ENCODE results near the gene SETD7.

The SETD7 gene

DNA sequence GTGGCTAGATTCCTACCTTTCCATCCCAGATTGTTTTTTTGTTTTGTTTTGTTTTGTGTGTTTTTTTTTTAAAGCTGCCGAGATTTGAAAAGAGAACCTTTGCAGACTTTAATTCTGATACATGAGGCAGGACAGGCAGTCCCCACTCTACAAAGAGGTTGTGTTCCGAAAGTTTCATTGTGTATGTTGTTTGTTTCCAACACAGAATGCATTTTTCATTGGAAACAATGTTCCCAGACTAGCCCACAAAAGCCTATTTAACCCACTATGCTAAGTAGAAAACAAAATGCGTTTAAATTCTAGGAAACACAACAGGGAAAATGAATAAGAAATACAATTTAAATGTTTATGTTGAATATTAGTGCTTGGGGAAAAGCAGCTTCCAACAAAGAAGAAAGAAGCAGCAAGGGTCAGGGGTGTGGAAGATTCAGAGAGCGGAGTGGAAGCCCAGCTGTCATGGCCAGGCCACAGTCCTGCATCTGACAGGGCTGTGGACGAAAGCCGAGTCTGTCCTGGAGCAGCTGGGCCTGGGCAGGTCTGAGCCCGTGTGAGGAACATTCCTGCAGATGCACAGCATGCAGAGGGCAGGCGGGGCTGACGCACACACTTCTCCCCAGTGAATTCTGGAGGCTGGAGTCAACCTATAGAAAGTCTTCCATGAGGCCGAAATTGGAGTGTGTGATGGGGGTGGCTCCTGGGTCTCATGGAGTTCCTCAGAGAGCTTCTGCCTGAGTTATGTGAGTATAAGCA is 12.4 kb upstream of the SETD7 start:
- no peak for DNase-seq

DNA sequence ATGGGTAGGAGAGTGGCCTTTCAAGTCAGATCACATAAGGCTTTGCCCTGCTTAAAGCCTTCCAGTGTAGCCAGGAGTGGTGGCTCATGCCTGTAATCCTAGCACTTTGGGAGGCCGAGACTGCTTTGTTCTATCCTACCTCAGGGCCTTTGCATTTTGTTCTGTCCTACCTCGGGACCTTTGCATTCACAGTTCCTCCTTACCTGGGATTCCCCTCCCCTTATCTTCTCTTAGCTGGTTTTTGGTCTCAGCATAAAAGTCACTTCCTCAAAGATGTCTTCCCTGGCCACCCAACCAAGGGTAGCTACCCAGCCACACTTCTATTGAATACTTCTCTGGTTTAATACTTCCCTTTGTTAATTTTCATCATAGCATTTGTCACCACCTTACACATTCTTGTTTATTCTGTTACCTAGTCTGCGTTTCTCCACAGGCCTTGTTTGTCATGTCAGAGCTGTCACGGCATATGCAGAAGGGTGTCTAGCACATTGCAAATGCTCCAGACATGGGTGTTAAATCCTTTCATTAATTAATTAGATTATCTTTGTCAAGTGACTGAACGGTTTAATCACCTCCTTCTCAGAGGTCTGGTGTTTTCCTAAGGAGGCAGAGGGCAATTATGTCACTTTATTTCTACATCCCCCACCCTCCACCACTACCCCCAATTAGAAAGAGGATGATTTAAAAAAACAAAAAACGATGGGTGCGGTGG is 11.3 kb upstream of the SETD7 start:
- no peak for DNase-seq

DNA sequence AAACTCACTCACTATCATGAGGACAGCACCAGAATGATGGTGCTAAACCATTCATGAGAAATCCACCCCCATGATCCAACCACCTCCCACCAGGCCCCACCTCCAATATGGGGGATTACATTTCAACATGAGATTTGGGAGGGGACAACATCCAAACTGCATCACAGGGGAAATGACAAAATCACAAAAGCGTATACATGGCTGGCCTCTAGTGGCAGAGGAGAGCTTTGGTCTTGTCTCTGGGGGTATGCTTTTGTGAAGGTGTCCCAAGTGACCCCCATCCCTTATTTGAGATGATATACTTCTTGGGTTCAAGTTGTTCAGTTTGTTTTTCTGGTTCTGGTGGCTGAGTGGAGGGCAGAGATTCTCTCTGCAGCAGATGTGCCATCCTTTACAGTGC is 8.5 kb upstream of the SETD7 start:
- DNase-seq: no peak

DNA sequence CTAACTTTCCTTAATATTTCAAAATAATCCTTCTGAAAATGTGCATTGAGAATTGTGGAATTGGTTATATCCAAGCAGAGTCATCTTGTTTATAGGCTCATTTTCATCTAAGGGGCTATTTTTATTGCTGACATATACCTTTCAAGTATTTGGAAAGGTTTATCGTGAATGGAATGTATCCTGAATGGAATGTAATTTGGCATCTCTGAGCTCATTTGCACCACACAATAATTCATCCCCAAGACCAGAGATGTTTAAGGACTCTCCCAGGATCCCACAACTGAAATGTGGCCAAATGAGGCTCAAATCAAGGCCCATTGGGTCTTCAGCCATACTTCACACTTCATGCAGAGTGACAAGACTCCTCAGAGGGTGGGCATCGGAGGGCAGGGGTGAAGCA is 7.5 kb upstream of the SETD7 start:
- no peak for DNase-seq

DNA sequence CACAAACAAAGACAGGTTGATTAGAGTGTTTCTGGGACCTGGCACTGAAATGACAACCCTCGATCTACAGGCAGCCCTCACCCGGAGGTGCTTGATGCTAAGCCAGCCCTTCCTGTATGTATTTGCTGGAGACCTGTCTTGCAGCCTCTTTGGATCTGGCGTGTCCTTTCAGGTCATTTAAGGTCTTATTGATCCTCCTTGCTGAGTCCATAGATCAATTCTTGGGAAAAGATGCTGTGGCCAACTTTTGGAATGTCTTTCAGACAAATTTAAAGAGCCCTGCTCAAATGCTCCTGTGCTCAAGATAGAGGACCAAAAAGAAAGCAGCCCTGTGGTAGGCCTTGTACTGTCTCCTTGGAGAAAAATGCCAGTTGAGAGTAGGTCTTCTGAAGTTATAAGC is 6.8 kb upstream of the SETD7 start:
- DNase-seq: no peak

DNA sequence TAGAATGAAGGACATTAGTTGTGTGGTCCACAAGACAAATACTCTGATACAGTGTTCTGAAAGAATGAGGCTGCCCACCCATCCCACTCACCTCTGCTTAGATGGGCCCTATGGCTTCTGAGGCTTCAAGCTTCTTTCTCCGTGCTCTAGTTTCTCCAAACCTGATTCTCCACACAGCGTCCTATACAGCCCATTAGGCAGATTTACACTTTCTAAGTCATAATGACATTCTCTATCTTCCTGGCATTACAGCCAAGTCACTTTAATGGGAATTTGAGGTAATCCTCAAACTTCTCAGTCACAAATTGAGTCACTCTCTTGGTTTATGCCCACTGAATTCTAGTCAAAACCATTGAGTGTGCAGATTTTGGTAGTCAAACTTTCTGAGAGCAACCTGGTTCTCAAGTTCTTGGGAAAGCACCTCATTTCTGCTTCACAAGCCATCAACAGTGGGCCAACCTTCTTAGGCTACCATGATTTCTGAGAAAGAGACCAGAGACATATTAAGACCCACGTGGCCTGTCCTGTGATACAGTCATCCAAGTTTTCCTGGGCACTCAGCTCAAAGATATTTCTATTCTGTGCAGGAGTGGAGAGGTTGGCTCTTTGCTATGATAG is 6.2 kb upstream of the SETD7 start:
- no peak for DNase-seq

DNA sequence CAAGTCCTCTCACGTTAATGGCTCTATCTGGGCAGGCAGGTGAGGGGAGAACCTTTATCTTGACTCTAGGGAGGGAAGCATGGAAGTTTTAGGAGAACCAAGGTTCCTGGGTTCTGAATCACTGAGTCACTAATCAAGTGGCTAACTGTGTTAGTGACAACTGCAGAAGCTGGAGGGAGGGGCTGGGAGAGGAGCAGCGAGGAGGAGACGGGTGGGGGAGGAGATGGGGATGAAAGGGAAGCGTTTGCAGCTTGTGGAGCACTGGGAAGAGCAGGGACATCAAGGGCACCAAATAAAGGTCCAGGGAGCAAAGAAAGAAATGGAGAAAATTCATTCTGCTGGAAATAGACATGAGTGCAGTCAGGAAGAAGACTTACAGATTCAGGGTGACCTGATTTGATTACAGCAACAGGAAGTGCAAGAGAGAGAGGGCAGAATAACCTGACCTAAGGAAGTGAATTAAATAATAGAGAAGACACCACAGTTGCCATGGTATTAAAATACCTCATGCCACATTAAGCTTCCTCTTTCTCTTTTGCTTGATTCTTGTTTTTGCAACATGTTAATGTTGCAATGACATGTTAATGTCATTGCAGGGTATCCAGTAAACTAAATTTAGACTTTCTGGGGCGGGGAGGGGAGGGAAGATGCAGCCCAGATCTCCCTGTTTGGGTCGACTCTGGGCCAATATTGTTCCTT is 4.5 kb upstream of the SETD7 start:
- no peak for DNase-seq

DNA sequence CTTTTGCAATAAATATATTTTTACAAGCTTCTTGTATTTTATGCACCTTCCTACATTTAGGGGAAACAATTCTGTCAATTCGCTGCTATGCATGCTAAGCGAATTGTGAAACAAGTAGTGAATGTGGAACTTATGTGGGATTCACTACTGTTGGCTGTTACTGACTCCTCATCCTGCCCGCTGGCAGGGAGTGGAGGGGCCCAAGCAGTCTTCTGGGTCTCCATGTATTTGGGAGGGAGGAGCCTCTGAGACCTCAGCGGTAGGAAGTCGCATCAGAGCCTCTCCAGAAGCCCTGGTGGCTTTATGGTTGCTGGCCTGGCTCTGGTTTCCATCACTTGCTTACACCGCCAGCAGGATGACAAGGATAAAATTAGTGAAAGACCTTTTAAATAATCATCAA is 3.7 kb upstream of the SETD7 start:
- DNase-seq: no peak

DNA sequence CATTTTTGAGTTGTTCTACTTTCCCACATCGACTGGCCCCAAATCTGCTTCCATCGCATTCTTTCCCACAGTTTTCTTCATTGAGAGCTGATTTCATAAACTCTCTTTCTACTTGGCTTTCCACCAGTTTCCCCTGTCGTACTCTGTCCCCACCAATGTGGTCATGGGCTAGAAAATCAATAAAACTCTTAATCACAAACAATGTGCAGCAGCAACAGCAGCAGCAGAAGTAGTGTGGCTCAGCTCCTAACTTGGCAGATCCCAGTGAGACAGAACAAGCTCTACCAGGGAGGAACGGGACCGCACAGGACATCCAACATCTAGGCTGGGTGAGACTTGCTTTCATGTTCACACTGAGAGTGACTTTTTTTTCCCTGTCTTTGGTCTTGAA is 3.1 kb upstream of the SETD7 start:
- no peak for DNase-seq

DNA sequence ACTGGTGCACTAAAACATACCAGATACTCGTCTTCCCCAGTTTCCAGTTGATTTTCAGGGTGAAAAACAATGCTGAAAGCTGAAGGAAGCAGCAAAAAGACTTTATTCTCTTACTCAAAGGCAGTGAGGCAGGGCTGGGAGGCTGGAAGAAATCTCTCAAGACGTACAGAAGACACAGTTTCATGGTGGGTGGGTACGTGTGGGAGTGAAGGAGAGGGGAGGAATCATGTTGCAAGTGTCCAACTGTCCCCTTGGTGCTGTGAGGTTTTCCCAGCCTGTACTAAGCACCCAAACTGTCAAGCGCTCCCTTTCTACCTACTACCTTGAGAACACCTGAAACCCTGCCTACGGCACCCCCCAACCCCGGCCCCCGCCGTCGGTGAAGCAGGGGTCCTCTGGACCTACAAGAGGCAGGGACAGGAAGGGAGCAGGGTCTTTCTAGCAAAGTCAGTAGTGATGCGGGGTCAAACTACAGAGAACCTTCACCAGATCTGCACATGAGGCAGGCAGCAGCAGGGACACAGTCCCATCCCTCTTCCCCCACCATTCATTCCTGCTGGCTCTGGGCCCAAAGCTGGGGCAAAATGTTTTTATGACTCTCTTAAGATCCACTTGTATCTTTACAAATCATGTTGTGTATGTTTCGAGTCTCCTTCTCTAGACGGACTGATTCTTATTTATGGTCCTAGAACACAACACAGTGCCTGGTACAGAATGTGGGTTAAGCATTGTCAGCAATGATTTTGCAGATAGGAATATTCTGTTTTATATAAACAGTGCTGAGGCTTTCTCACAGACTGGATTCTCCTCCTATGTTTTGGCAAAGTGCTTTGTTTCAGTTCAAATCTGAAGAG is 2.4 kb upstream of the SETD7 start:
- no peak for DNase-seq

DNA sequence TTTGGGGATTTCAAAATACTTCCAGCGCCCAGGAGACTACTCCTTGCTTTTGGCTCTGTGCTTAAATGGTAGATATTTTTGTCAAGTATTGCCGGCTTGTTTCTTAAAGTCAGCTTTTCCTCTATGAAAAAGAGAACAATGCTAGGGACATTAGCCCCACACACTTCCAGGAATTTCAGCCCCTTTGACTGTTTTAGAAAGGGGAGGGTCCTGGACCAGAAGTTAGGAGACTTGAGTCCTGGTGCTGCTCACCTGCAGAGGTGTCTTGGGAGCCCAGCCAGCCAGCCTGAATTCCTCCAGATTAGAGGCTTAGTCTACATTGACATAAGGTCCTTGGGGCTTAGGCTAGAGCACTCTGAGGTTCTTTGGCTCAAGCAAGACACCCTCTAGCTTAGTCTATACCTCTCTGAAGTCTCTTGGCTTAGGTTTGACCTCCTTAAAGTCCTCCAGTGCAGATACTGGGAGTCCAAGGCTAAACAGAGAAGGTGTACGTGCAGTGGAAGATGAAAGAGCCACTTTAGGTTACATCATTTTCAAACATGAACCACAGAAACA is 1.6 kb upstream of the SETD7 start:
- DNase-seq: no peak

DNA sequence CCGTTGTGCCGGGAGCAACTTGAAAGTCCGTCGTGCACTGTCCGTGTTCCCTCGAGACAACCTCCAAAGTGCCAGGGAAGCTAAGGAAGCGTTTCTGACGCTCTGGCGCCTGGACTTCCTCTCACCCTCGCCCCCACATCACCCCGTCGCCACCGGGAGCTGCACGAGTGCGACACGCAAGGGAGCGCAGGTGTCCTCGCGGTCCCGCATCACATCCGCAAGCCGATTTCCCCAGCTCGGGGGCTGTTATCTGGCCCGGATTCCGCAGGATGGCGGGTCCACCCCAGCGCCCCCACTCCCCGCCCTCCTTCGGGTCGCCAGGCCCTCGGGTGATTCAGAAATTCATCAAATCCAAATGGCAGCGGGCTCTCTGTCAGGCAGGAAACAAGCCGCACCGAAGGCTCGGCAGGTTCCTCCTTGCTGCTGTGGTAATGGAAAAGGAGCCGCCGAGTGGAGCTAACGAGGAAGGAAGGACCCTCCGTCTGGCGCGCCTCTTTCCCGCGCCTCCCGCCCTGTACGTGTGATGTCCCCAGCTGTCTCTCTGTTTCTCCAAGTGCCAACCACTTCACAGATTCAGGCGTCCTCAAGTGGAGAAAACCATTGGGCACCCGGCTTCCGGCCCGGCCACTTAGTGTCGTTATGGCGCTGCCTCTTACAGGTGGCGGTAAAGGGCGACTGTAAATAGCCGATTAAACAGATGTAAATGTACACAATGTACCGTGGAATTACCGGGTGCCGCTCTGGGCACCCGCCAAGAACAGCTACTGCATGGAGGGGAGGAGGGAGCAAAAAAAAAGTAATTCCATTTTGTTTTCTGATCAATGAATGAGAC is 921 bp upstream of the SETD7 start:
- peak; percentile 65 for DNase-seq

DNA sequence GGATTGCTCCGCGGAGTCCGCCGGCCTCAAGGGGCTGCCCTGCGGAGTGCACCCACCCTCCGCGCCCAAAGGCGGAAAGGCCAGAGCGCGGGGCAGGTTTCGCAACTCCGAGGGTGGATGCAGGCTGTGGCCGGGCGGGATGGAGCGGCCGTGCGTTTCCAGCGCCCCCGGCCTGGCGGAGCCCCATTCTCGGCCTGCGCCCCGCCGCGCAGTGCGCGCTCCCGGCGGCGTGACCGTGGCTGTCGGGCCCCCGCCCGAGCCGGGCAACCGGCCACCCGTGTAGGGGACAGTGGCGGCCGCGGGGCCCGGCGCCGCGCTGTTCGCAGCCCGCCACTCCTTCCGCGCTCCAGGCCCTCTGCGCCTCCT is 331 bp downstream of the SETD7 start:
- DNase-seq: no peak

DNA sequence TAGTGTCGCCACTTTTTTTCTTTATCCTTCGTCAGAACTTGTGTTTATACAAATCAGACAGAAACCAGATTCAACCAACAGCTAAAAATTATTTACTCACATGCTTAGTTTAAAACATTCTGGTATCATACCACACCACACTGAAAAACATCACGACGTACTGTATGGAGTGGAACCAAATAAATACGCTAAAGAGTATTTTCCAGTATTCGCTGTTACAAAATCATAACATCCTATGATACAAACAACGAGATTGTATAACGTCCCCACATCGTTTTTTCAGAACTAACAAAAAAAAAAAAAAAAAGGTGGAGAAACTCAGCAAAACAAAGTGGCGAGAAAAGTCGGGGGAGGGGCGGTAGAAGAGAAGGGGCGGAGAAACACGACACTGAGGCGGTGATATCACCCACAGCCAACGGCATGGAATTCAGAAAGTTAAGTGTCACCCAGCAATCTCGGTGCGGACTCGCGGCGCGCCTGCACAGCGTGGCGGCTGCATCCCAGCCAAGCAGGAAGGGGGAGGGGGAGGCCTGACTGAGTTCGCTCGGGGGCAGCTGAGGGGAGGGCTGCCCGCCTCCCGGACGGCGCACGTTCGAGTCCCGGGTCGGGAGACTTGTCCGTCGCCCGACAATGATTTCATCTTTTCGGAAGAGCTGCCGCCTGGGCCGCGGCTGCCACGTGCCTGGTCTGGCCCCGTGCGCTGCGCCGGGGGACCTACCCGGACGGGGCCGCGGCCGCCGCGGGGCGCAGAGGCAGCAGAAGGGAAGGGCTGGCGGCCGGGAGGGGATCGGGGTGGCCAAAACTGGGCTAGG is 920 bp downstream of the SETD7 start:
- DNase-seq: peak; percentile 82

DNA sequence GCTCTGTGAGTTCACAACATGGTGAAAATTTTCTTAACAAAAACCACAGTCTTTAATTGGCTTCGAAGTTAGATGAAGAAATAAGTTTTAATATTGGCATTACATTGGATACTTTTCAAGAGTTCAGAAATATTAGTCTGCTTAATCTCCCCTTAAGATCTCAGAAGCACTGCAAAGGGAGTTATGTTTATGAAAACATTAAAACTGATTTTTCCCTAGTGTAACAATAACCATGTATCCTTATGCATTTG is 1.5 kb downstream of the SETD7 start:
- no peak for DNase-seq

DNA sequence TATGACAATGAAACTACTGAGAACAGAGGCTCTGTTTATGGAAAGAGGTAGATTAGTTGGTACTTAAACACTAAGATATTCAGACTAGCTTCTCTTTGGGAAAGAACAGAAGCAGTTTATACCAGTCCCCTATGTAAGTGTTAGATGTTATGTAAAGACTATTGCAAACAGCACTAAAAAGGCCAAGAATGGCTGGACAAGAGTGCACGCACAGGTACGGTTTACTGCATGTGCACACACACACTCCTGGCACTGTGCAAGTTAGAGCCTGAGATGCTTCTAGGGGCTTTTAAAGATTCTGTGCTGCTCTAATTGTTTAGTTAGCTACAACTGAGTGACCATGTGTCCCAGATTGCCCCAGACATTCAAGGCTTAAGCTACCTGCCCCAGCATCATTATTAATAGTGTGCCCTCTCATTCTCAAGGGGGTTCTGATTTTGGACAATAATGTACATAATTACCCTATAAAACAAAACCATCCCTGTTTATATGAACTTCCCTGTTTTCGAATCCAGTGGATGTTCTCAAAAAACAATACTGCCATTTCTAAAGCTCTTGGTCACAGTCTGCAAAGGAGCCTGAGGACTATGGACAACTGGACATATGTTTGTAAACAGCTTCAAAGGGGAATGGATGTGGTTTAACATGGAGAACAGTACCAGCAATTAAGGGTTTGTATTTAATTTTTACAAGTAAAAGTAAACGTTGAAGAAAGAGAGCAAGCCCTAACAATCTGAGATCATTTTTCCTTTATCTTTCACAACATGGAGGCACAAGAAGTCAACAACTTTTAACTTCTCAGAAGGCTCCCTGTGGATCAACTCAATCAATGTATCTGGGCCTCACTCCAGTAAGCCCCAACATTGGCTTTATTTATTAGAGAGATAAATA is 2.0 kb downstream of the SETD7 start:
- no peak for DNase-seq

DNA sequence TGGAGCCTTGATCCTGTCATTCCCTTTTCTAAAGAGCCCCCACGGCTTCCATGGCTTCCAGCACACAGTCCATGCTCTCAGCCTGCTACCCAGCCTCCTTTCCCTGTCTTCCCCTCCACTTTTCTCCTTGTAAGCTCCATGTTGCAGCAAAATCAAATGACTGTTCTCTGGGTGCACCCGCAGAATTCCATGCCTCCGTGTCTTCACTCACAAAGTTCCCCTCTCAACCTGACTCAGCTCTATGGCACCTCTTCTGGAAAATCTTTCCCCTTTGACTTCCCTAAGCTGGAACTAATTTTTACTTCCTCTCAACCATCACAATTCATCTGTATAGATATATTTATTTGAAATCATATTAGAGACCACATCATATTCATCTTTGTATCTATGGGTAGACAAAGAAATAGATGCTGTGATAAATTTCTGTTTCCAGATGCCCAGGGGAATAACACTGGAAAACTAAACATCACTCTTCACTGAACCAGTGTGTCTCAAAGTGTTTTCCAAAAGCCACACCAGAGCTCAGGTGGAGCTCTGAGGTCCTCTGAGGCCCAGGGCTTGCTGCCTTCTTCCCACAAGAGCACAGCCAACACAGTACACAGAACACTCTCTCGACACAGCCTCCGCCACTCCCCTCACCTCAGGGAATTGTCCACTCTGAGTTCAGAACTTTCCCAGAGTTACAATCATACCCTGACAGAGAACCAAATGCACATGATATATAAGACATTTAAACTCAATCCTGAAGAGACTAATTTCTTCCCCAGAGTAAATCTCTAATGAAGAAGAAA is 3.3 kb downstream of the SETD7 start:
- no peak for DNase-seq

DNA sequence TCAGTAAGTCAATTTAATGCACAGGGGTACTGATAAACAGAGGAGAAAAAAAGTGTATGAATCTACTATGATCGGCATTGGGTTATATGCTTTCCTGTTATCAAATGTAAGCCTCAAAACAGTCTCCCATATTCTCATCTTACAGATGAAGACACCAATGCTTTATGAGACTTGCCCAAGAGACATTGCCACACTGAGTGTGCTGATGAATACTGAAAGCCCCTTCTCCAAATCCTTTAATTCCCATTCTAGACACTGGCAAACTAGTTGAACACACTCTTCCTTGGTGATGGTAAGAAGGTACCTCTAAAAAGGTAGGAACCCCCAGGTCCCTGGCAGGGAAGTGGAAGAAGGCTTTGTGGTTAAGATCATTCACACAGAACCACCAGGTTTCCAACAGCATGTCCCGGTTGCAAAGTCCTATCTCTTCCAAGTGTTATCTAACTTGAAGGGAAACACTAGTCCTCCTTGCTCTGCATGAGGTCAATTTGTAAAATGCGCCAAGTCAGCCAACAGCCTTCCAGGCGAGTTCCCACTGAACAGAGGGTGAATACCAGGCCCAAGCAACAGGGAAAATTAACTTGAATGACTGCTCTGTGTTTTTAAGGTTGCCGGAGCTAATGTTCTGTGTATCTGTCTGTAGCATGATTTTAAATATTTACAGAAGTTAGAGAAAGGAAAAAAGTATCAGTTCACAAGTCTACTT is 5.1 kb downstream of the SETD7 start:
- DNase-seq: no peak

Data from NCI-H446 treated with DMSO at 0.1 percent for 48 hours (cell line).